Parathyroid adenoma (tissue), 2 donors: ENCODE results near the gene TRAPPC14.
A peak's percentile ranks its signal among the peaks of the same experiment; 100 is the strongest.
"Not testable (repeated sequence)": the region's sequence is repeated elsewhere in the genome, so short reads cannot be mapped to it uniquely, and the experiment has no call there.

Source experiments
- H2AFZ ChIP-seq: fragments of 300-600 bp; sonication (generic); one replicate; pipeline ENCODE4 v1.7.0; 2017; ENCODE audit warnings: antibody characterized with exemption, mild to moderate bottlenecking
- H3K27ac ChIP-seq: fragments of 300-600 bp; sonication (generic); one replicate; pipeline ENCODE4 v1.7.0; 2017
- H3K27me3 ChIP-seq: fragments of 300-600 bp; sonication (generic); one replicate; pipeline ENCODE4 v1.7.0; 2017; ENCODE audit warnings: low read length; ENCODE audit not compliant: control insufficient read depth, insufficient read depth
- H3K36me3 ChIP-seq: fragments of 300-600 bp; sonication (generic); one replicate; pipeline ENCODE4 v1.7.0; 2017; ENCODE audit warnings: low read length; ENCODE audit not compliant: control insufficient read depth, insufficient read depth
- H3K4me1 ChIP-seq: fragments of 300-600 bp; sonication (generic); one replicate; pipeline ENCODE4 v1.7.0; 2017; ENCODE audit warnings: control low read depth
- H3K4me2 ChIP-seq: fragments of 300-600 bp; sonication (generic); one replicate; pipeline ENCODE4 v1.7.0; 2017; ENCODE audit warnings: low read length
- H3K4me3 ChIP-seq: fragments of 300-600 bp; sonication (generic); one replicate; pipeline ENCODE4 v1.7.0; 2017; ENCODE audit warnings: low read depth, low read length
- H3K79me2 ChIP-seq: fragments of 300-600 bp; sonication (generic); one replicate; pipeline ENCODE4 v1.7.0; 2017; ENCODE audit warnings: control low read depth
- H3K9ac ChIP-seq: fragments of 300-600 bp; sonication (generic); one replicate; pipeline ENCODE4 v1.7.0; 2017; ENCODE audit warnings: mild to moderate bottlenecking
- H3K9me3 ChIP-seq: fragments of 300-600 bp; sonication (generic); one replicate; pipeline ENCODE4 v1.7.0; 2017; ENCODE audit warnings: low read length; ENCODE audit not compliant: control insufficient read depth
- CTCF ChIP-seq: fragments of 300-600 bp; sonication (generic); IDR thresholded peaks from one replicate; pipeline ENCODE4 v1.7.0; 2017; ENCODE audit warnings: antibody characterized with exemption, mild to moderate bottlenecking
- donor health status: primary hyperparathyroidism.

The TRAPPC14 gene

DNA sequence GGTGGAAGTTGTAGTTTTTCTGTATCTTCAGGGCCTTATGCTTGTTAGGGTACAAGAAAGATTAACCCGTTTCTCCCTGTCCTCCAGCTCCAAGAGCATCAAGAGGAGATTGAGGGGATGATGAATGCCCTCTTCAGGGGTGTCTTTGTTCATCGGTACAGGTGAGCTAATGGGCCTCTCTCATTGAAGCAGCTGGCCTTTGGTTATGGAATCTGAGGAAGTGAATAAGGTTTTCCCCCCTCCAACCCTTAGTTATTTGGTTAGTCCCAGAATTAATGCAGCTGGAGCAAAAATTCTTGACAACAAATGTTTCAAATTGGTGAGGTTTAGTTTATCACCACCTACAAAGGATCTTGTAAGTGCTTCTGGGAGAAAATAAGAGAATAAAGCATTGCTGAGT lies 36.7 kb upstream of the TRAPPC14 start:
- no peak for TF ChIP-seq CTCF

GRCh38 chr7:100192969-100193368 lies 34.4 kb upstream of the TRAPPC14 start:
- H3K79me2 ChIP-seq, result no peaks in the 10 kb centered on the region
- TF ChIP-seq CTCF, result no peak
- H3K9ac ChIP-seq, result no peak overlapping the region
- H3K9me3 ChIP-seq, result no peaks in the 10 kb centered on the region
- H3K27ac ChIP-seq, result peak overlapping the region; percentile 92
- H3K27me3 ChIP-seq, result no peaks in the 10 kb centered on the region
- peak overlapping the region; percentile 81 for H2AFZ ChIP-seq
- no peaks in the 10 kb centered on the region for H3K36me3 ChIP-seq
- H3K4me3 ChIP-seq, result no peak overlapping the region
- peaks cover 48% of the 10 kb centered on the region for H3K4me1 ChIP-seq
- peak overlapping the region; percentile 7 for H3K4me2 ChIP-seq

More for the DNA sequence above, 36.7 kb upstream of the TRAPPC14 start:
- no peaks in the 10 kb centered on the region for H3K9me3 ChIP-seq
- H3K4me1 ChIP-seq, result peaks cover 34% of the 10 kb centered on the region
- no peak overlapping the region for H2AFZ ChIP-seq
- H3K9ac ChIP-seq, result no peak overlapping the region
- H3K79me2 ChIP-seq, result no peaks in the 10 kb centered on the region
- H3K27ac ChIP-seq, result no peak overlapping the region
- H3K4me3 ChIP-seq, result no peak overlapping the region
- H3K27me3 ChIP-seq, result no peaks in the 10 kb centered on the region
- H3K36me3 ChIP-seq, result no peaks in the 10 kb centered on the region
- H3K4me2 ChIP-seq, result no peak overlapping the region

GRCh38 chr7:100192281-100192862 lies 33.8 kb upstream of the TRAPPC14 start:
- H3K27me3 ChIP-seq, H3K9ac ChIP-seq, H3K79me2 ChIP-seq, H3K9me3 ChIP-seq, H3K36me3 ChIP-seq: not testable (repeated sequence)
- Histone ChIP-seq H3K27ac (peak overlapping the region; percentile 92), H3K4me3 (peak overlapping the region; percentile 12), H2AFZ (peak overlapping the region; percentile 81), H3K4me2 (peak overlapping the region; percentile 47), H3K4me1 (peaks cover 48% of the 10 kb centered on the region)

DNA sequence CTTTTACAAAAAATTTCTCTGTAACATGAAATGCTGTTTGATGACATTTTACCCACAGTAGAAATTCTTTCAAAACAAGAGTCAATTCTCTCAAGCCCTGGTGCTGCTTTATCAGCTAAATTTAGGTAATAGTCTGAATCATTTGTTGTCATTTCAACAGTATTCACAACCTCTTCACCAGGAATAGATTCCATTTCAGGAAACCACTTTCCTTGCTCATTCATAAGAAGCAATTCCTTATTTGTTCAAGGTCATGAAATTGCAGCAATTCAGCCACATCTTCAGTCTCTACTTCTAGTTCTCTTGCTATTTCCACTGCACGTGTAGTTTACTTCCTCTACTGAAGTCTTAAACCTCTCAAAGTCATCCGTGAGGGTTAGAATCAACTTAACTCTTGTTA lies 33.3 kb upstream of the TRAPPC14 start:
- H3K9ac ChIP-seq, result no peak overlapping the region
- peak overlapping the region; percentile 81 for H2AFZ ChIP-seq
- no peaks in the 10 kb centered on the region for H3K27me3 ChIP-seq
- no peaks in the 10 kb centered on the region for H3K9me3 ChIP-seq
- TF ChIP-seq CTCF, result no peak
- peak overlapping the region; percentile 92 for H3K27ac ChIP-seq
- peak overlapping the region; percentile 47 for H3K4me2 ChIP-seq
- no peak overlapping the region for H3K4me3 ChIP-seq
- peaks cover 48% of the 10 kb centered on the region for H3K4me1 ChIP-seq
- H3K36me3 ChIP-seq, result no peaks in the 10 kb centered on the region
- no peaks in the 10 kb centered on the region for H3K79me2 ChIP-seq

- Histone ChIP-seq H3K4me3 (no peak overlapping the region), H2AFZ (peak overlapping the region; percentile 81), H3K9me3 (no peaks in the 10 kb centered on the region), H3K27me3 (no peaks in the 10 kb centered on the region), H3K9ac (no peak overlapping the region), H3K36me3 (no peaks in the 10 kb centered on the region), H3K79me2 (no peaks in the 10 kb centered on the region), H3K4me1 (peaks cover 48% of the 10 kb centered on the region), H3K4me2 (peak overlapping the region; percentile 48), H3K27ac (peak overlapping the region; percentile 92)
- TF ChIP-seq CTCF, result peak; percentile 45
Measured at GRCh38 chr7:100190048-100190711, 31.7 kb upstream of the TRAPPC14 start.
